Superior temporal gyrus (tissue), 1 donor: ENCODE results near the gene TAB2.
A peak's percentile ranks its signal among the peaks of the same experiment; 100 is the strongest.
"Not testable (repeated sequence)": the region's sequence is repeated elsewhere in the genome, so short reads cannot be mapped to it uniquely, and the experiment has no call there.

Source experiments
- DNase-seq: peaks from one replicate; pipeline ENCODE4 v3.0.0-alpha.2; 2016; ENCODE audit errors: extremely low spot score

The TAB2 gene

GRCh38 chr6:149311766-149312165 lies 5.7 kb upstream of the TAB2 start:
- DNase-seq = no peak

DNA sequence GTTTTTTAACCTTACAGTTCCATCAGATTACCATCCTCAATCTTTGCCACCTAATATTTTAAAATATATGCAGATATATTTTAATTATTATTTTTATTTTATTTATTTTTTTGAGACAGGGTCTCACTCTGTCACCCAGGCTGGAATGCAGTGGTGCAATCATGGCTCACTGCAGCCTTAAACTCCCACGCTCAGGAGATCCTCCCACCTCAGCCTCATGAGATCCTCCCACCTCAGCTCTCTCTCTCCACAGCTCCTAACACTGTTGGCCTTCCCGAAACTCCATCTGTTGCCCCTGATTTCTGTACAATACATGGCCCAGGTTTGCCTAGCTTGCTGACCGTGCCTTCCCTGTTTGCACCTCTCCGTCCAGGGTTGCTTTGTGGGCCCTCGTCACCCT lies 4.4 kb upstream of the TAB2 start:
- no peak for DNase-seq

- DNase-seq = no peak
These were observed 3.7 kb upstream of the TAB2 start for GRCh38 chr6:149313861-149314260.

- no peak for DNase-seq
These were observed 3.1 kb upstream of the TAB2 start for GRCh38 chr6:149314325-149314905.

DNA sequence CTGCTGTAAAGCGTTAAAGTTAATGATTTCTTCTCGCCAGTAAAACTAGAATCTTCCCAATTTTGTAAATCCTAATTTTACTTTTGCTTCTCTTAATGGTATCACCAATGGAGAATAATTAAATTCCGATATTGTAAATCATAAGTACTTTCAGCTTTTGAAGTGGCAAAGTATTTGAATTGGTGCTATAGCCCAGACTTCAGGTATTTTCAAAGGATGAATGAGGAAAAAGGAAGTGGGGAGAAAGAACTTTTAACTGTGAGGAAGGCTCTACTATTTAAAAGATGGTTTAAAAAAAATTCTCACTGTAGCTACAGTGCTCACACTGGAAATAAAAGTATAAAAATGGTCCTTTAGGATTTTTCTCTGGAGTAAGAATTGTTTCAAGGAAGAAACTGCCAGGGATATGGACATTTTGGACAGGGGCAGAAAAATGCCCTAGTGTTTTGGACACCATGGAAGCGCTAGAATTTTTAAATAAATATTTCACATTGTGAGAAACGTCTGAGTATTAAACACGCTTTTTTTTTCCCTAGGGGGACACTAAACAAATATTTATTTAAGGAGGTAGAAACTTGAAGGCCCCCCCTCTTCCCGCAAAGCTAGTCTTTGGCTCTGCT lies 1.3 kb upstream of the TAB2 start:
- DNase-seq = no peak

DNA sequence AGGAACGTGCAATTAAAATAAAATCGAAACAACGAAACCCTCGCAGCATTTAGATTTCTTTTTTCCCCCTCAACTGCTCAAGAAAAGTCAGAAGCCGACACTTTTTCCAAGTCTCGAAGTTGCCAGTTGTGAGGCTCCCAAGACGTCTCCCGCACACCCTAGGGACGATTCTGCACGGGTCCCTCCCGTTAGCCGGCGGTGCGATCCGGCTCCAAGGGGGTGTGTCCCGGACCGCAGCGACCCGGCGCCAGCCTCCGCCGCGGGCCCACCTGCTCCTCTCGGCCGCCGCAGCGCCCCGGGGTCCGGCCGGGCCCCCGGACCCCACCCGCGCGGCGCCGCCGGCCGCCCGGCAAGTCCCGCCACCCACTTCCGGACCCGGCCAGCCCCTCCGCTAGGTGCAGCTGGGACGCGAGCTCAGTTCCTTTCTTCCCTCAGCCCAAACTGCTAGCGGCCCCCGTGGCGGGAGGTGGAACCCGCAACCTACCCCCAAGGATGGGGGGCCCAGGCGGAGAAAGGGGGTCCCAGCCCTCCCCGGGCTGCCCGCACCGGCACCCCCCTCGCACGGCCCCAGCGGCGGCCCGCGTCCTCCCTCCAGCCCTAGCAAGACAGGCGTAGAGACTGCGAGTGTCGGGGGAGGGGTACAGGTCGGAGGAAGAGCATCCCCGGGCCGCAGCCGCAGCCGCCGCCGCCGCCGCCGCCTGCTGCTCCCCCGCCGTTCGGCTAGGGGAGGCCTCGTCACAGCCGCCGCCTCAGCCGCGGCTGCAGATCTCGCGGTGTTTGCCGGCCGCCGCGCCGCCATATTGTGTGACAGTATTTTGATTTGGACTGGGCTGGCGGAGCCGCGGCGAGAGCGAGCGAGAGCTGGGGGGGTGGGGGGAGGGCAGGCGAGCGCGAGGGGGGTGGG lies 520 bp upstream of the TAB2 start:
- DNase-seq = peak; percentile 78

DNA sequence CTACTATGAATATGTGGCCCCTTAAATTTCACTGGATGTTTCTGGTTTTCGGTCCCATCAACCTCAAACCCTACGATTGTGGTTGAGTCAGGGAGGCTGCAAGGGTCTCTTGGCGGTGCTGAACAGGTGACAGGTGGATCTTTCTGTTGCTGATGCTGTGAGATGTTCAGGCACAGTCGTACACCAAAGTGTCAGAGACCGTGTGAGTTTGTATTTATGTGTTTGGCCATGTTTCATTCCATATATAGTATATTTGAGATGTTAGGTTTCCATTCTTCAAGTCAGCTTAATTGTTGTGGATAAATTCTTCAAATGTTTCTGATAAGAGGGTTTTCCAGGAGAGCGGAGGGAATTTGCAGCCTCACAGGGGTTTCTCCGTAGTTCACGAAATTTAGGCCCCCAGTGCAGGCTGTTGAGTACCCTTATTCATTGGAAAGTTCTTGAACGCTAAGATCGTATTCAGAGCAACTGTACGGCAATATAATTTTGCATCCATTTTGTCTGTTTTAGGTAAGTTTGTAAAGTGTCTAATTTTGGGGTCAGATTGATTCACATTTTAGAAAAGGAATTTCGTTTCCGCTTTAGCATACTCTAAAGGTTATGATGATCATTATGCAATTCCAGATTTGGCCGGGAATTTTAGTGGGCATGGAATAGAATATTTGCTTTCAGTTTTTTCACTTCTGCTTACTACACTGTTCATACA lies 1.2 kb downstream of the TAB2 start:
- no peak for DNase-seq

DNA sequence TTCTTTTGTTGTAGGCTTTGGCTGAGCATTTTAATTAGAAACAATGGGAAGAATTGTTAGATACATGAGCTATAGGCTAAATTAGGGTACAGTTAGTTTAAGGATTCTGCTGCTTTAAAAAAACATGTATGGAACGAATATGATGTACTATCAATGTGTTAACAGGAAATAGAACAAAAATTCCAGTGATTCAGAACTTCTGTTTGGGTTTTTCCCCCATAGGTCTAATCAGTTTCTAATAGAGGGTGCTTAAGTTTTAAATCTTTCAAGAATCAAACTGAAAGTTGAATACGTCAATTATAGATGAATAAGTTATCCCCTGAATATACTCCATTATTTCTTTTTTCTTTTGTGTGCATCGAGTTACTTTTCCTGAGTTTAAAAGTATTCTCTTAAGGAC lies 1.9 kb downstream of the TAB2 start:
- no peak for DNase-seq

- not testable (repeated sequence) for DNase-seq
These were observed 2.5 kb downstream of the TAB2 start for GRCh38 chr6:149320016-149320415.

DNA sequence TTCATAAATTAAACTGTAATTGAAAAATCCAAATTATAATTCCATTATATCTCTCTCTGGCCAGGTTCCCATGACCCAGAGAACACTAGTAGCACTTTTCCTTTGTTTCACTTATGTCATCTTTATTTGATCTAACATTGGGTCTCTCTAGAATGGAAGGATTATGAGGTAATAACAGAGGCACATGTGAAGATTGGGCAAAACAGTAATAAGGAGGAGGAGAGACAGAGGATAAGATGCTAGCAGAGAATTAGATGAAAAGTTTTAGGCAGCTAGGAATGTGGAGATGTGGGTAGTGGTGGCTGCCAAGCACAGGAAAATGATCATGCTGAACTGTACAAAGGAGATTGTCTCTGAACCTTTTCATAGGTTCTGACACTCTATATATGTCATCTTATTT lies 3.3 kb downstream of the TAB2 start:
- DNase-seq = no peak

- no peak for DNase-seq
These were observed 5.8 kb downstream of the TAB2 start for GRCh38 chr6:149323353-149323752.

DNA sequence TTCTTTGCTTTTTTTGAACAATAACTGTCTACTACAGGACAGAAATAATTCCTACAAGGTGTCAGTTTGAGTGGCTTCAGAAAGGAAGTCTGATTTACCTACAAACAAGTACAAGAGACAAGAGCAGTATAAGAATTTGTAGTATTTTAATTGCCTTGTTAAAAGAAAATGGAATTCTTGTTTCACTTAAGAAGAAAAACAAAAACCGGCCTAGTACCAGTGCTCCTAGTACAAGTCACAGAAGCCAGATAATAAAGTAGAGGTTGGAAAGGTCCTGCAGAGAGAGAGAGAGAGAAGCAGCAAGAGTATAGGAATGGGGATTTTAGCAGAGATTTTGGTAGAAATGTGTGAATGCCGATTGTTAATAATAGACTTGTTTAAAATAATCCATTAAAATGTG lies 6.4 kb downstream of the TAB2 start:
- no peak for DNase-seq

- no peak for DNase-seq
These were observed 6.9 kb downstream of the TAB2 start for GRCh38 chr6:149324428-149324827.

DNA sequence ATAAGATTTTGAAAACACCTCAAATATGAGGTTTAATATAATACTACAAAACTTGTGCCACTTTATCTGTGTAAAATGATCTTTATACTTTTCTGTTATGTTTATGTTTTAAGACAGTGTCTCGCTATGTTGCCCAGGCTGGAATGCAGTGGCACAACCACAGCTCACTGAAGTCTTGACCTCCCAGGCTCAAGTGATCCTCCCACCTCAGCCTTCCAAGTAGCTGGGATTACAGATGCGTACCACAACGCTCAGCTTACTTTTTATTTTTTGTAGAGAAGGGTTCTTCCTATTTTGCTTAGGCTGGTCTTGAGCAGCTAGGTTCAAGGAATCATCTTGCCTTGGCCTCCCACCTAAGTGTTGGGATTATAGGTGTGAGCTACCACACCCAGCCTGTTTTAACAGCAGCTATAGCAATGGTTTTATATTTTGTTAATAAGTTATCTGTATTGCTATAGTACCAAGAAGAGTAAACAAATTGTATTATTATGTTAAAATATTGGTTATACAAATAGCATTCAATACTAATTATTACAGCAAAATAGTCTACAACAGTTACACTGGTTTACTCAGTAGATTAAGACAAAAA lies 8.2 kb downstream of the TAB2 start:
- DNase-seq = no peak

GRCh38 chr6:149327638-149328037 lies 10.1 kb downstream of the TAB2 start:
- no peak for DNase-seq

- no peak for DNase-seq
These were observed 10.6 kb downstream of the TAB2 start for GRCh38 chr6:149328083-149328482.

DNA sequence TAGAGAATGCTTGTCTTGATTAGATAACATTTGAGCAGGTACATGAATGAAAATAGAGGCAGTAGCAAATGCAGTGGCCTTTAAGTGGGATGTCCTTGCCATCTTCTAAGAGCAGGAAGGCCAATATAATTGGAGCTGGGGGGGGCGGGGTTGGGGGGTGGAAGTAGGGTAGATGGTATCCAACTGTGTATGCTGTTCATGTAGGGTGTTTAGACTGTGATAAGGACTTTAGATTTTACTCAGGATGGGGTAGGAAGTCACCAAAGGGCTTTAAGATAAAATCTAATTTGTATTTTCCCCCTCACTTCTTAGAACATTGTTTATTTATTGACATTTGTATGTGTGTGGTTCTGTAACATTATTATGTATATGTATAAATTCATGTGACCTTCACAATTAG lies 12.0 kb downstream of the TAB2 start:
- DNase-seq = no peak

DNA sequence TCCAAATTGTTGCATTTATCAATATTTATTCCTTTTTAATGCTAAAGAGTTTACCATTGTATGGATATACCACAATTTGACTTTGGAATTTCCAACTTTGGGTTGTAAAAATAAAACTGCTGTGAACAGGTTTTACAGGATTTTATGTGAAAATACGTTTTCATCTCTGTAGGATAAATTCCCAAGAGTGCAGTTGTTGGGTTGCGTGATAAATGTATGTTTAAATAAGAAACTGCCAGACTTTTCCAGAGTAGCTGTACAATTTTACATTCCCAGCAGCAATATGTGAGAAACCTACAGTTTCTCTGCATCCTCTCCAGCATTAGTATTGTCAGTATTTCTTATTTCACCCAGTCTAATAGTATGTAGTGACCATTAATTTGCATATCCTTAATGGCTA lies 12.6 kb downstream of the TAB2 start:
- no peak for DNase-seq

- DNase-seq = no peak
These were observed 13.7 kb downstream of the TAB2 start for GRCh38 chr6:149331043-149331807.

GRCh38 chr6:149331871-149332270 lies 14.4 kb downstream of the TAB2 start:
- no peak for DNase-seq

- DNase-seq = no peak
These were observed 15.2 kb downstream of the TAB2 start for GRCh38 chr6:149332602-149333265.
